Glutamatergic neuron (in vitro differentiated cells): ENCODE data around the gene RIPOR3. TPM values are rescaled to one million over a fixed set of nuclear protein-coding genes. Genes with fewer than 3 reads are reported as not detected.

ENCODE experiments used
- DNase-seq: peaks from one replicate; pipeline ENCODE4 v3.0.0; 2022
- H3K27ac Mint-ChIP-seq: one replicate; pipeline ENCODE4 v1.8.0; 2020; ENCODE audit warnings: mild to moderate bottlenecking, mixed read lengths, inconsistent platforms; ENCODE audit not compliant: unreplicated experiment
- H3K27me3 Mint-ChIP-seq: one replicate; pipeline ENCODE4 v1.8.0; 2020; ENCODE audit warnings: mild to moderate bottlenecking, moderate library complexity, mixed read lengths, inconsistent platforms; ENCODE audit not compliant: unreplicated experiment
- H3K36me3 Mint-ChIP-seq: one replicate; pipeline ENCODE4 v1.8.0; 2020; ENCODE audit warnings: mild to moderate bottlenecking, mixed read lengths, inconsistent platforms; ENCODE audit not compliant: unreplicated experiment
- H3K4me1 Mint-ChIP-seq: one replicate; pipeline ENCODE4 v1.8.0; 2020; ENCODE audit warnings: mild to moderate bottlenecking, low read depth, mixed read lengths, inconsistent platforms; ENCODE audit not compliant: unreplicated experiment
- H3K4me3 Mint-ChIP-seq: one replicate; pipeline ENCODE4 v1.8.0; 2020; ENCODE audit warnings: mild to moderate bottlenecking, mixed read lengths, inconsistent platforms; ENCODE audit not compliant: unreplicated experiment
- H3K9me3 Mint-ChIP-seq: one replicate; pipeline ENCODE4 v1.8.0; 2020; ENCODE audit warnings: mild to moderate bottlenecking, moderate library complexity, mixed read lengths, inconsistent platforms; ENCODE audit not compliant: unreplicated experiment
- microRNA-seq: library from miRNA; unstranded; fragments of <30 nt; microRNA quantifications from one replicate; pipeline ENCODE4, GENCODE V29; 2020; ENCODE audit not compliant: unreplicated experiment
- total RNA-seq: library from RNA; stranded (reverse); fragmentation: NEBNext Ultra II Directional; extraction: Animal tissue kit (Norgen Biotek cat#: 25700); gene quantifications from one replicate; pipeline ENCODE4 v1.2.1, GENCODE V29; 2021; ENCODE audit not compliant: unreplicated experiment
- TF ChIP-seq, protein P1 (sequence below): fragments of 200-600 bp; sonication (generic); IDR thresholded peaks from one replicate; pipeline ENCODE4 v1.5.0; 2021; ENCODE audit not compliant: partially characterized antibody, unreplicated experiment

RIPOR3 gene
- total RNA-seq, 1 donor from 2014 or later = not detected

DNA sequence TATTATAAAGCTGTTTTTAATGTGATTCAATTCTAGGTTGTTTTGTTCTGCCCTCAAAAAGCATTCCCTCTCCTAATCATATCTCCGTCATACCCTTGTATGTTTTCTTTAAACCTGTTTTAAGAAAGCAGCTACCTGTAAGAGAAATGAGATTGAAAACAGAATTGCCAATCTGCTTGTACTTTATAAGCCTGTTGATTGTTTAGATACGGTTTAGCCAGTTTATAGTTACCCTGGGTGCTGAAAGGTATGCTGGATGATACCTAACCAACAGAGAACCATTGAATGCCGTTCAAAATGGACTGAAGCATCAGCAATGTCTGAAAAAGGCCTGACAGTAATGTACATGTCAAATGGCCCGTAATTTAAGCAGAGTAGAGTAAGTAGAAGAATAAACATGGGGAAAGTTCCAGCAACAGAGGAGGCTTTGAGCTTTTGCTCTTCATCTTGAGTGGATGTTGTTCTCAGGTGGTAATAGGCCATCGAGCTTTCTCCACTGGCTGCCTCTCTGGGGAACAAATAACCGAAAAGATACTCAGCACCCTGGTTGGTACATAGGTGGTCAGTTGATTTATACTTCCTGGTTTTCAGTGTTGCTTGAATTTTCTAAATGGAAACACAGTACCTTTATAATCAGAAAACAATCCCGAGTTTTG, 153.7 kb downstream of the RIPOR3 start:
- Mint-ChIP-seq H3K27ac (no peak overlapping the region), H3K4me1 (peaks cover 5% of the 10 kb centered on the region), H3K9me3 (peaks cover 2% of the 10 kb centered on the region), H3K4me3 (no peak overlapping the region), H3K27me3 (no peaks in the 10 kb centered on the region), H3K36me3 (no peaks in the 10 kb centered on the region)
- DNase-seq = no peak
- TF ChIP-seq, protein P1, sequence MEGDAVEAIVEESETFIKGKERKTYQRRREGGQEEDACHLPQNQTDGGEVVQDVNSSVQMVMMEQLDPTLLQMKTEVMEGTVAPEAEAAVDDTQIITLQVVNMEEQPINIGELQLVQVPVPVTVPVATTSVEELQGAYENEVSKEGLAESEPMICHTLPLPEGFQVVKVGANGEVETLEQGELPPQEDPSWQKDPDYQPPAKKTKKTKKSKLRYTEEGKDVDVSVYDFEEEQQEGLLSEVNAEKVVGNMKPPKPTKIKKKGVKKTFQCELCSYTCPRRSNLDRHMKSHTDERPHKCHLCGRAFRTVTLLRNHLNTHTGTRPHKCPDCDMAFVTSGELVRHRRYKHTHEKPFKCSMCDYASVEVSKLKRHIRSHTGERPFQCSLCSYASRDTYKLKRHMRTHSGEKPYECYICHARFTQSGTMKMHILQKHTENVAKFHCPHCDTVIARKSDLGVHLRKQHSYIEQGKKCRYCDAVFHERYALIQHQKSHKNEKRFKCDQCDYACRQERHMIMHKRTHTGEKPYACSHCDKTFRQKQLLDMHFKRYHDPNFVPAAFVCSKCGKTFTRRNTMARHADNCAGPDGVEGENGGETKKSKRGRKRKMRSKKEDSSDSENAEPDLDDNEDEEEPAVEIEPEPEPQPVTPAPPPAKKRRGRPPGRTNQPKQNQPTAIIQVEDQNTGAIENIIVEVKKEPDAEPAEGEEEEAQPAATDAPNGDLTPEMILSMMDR = no peak

GRCh38 chr20:50536333-50536732, 155.0 kb downstream of the RIPOR3 start:
- H3K27me3 Mint-ChIP-seq = peaks cover 5% of the 10 kb centered on the region
- no peaks in the 10 kb centered on the region for H3K9me3 Mint-ChIP-seq
- H3K4me3 Mint-ChIP-seq = no peak overlapping the region
- no peak overlapping the region for H3K27ac Mint-ChIP-seq
- peaks cover 5% of the 10 kb centered on the region for H3K4me1 Mint-ChIP-seq
- no peaks in the 10 kb centered on the region for H3K36me3 Mint-ChIP-seq
- no peak for DNase-seq
- TF ChIP-seq, protein P1 = no peak

Small RNA genes lying within 50 kb of the gene (microRNA-seq; reads per million reads assigned to microRNA genes)
- not detected for gene MIR1302-5
- gene MIR645 = not detected

Other genes starting within 250 kb of the RIPOR3 start
- gene PTPN1, start 181.2 kb downstream of the RIPOR3 start, total RNA-seq = 47.5 TPM
- 4.0 TPM for gene PARD6B, start 40.0 kb upstream of the RIPOR3 start, total RNA-seq
- gene BCAS4, start 103.5 kb upstream of the RIPOR3 start, total RNA-seq = 5.5 TPM
- 139 TPM for gene ADNP, start 239.9 kb upstream of the RIPOR3 start, total RNA-seq